HepG2 (cell line): Measurements from ENCODE around the gene IFITM5.

Experiments used
- CBX5 ChIP-seq: sonication (generic); formaldehyde crosslinking; IDR thresholded peaks from 2 replicates; pipeline ENCODE4 v1.4.0; 2020; ENCODE audit warnings: missing genetic modification reagents, borderline replicate concordance
- CEBPB ChIP-seq: IDR thresholded peaks from 2 replicates; pipeline ENCODE4 v1.6.1; 2011; ENCODE audit warnings: low read depth, low read length, improper control_type of control experiment, borderline replicate concordance
- EZH2 ChIP-seq: conservative IDR thresholded peaks from 2 replicates; pipeline ENCODE4 v1.6.1; 2012; ENCODE audit warnings: mild to moderate bottlenecking, low read depth, low read length, moderate library complexity
- HOXA9 ChIP-seq: sonication (generic); formaldehyde crosslinking; IDR thresholded peaks from 2 replicates; pipeline ENCODE4 v1.8.1; 2022; ENCODE audit warnings: missing genetic modification reagents, mild to moderate bottlenecking, moderate library complexity, borderline replicate concordance
- MAX ChIP-seq: IDR thresholded peaks from 2 replicates; pipeline ENCODE4 v1.6.1; 2012; ENCODE audit warnings: inconsistent platforms
- NFYB ChIP-seq: sonication (generic); formaldehyde crosslinking; IDR thresholded peaks from 2 replicates; pipeline ENCODE4 v1.4.0; 2020; ENCODE audit warnings: missing genetic modification reagents
- POLR2A ChIP-seq, 2 experiments: IDR thresholded peaks; 2 replicates each; pipeline ENCODE4 v1.6.1; 2011; ENCODE audit warnings: low read depth in 2 of 2, low read length in 2 of 2, mild to moderate bottlenecking in 1 of 2, moderate library complexity in 1 of 2; ENCODE audit not compliant: insufficient read depth in 1 of 2
- TBX2 ChIP-seq: sonication (generic); formaldehyde crosslinking; IDR thresholded peaks from 2 replicates; pipeline ENCODE4 v1.5.0; 2020; ENCODE audit warnings: missing genetic modification reagents, mild to moderate bottlenecking, borderline replicate concordance
- ZNF274 ChIP-seq: sonication (generic); formaldehyde crosslinking; IDR thresholded peaks from 2 replicates; pipeline ENCODE4 v1.5.1; 2020; ENCODE audit warnings: mild to moderate bottlenecking, missing genetic modification reagents
- ZNF770 ChIP-seq: sonication (generic); formaldehyde crosslinking; IDR thresholded peaks from 2 replicates; pipeline ENCODE4 v1.5.0; 2020; ENCODE audit warnings: mild to moderate bottlenecking, missing genetic modification reagents
- TF ChIP-seq, protein P1 (sequence below): sonication (generic); formaldehyde crosslinking; IDR thresholded peaks from 2 replicates; pipeline ENCODE4 v1.5.0; 2020; ENCODE audit warnings: mild to moderate bottlenecking, missing genetic modification reagents, moderate library complexity
- TF ChIP-seq, protein P2 (sequence below): sonication (generic); formaldehyde crosslinking; conservative IDR thresholded peaks from 2 replicates; pipeline ENCODE4 v1.4.0; 2020; ENCODE audit warnings: missing genetic modification reagents

- no peak for TF ChIP-seq CBX5 (CRISPR knock-in tag)
- no peak for TF ChIP-seq HOXA9
- no peak for TF ChIP-seq TBX2
- TF ChIP-seq, protein P1, sequence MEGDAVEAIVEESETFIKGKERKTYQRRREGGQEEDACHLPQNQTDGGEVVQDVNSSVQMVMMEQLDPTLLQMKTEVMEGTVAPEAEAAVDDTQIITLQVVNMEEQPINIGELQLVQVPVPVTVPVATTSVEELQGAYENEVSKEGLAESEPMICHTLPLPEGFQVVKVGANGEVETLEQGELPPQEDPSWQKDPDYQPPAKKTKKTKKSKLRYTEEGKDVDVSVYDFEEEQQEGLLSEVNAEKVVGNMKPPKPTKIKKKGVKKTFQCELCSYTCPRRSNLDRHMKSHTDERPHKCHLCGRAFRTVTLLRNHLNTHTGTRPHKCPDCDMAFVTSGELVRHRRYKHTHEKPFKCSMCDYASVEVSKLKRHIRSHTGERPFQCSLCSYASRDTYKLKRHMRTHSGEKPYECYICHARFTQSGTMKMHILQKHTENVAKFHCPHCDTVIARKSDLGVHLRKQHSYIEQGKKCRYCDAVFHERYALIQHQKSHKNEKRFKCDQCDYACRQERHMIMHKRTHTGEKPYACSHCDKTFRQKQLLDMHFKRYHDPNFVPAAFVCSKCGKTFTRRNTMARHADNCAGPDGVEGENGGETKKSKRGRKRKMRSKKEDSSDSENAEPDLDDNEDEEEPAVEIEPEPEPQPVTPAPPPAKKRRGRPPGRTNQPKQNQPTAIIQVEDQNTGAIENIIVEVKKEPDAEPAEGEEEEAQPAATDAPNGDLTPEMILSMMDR (CRISPR knock-in tag) = no peak
- TF ChIP-seq NFYB (CRISPR knock-in tag) = no peak
- no peak for TF ChIP-seq ZNF770 (CRISPR knock-in tag)
- TF ChIP-seq MAX = no peak
- TF ChIP-seq EZH2 = no peak
- TF ChIP-seq, protein P2, sequence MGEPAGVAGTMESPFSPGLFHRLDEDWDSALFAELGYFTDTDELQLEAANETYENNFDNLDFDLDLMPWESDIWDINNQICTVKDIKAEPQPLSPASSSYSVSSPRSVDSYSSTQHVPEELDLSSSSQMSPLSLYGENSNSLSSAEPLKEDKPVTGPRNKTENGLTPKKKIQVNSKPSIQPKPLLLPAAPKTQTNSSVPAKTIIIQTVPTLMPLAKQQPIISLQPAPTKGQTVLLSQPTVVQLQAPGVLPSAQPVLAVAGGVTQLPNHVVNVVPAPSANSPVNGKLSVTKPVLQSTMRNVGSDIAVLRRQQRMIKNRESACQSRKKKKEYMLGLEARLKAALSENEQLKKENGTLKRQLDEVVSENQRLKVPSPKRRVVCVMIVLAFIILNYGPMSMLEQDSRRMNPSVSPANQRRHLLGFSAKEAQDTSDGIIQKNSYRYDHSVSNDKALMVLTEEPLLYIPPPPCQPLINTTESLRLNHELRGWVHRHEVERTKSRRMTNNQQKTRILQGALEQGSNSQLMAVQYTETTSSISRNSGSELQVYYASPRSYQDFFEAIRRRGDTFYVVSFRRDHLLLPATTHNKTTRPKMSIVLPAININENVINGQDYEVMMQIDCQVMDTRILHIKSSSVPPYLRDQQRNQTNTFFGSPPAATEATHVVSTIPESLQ (CRISPR knock-in tag) = no peak
- TF ChIP-seq CEBPB = no peak
- no peak for TF ChIP-seq ZNF274
- no peak for TF ChIP-seq POLR2A (IDR thresholded peaks at IDR 0.05; ENCODE audit: insufficient read depth in 1 of 2, low read depth in 2 of 2, low read length in 2 of 2)
Observed at GRCh38 chr11:335779-336658, 36.7 kb upstream of the IFITM5 start.
